GM18868 (cell line): ENCODE data around the gene SCFD2.
"Not testable (repeated sequence)": the region's sequence is repeated elsewhere in the genome, so short reads cannot be mapped to it uniquely, and the experiment has no call there.

Source experiments
- ATAC-seq: cut with Tn5 transposase; IDR thresholded peaks from one replicate; pipeline ENCODE4 v1.9.1; 2021; ENCODE audit warnings: mild to moderate bottlenecking, moderate library complexity; ENCODE audit not compliant: unreplicated experiment

The SCFD2 gene

GRCh38 chr4:53194727-53195126, 171.1 kb downstream of the SCFD2 start:
- no peak for ATAC-seq

- no peak for ATAC-seq
These were observed 172.8 kb downstream of the SCFD2 start for GRCh38 chr4:53193111-53193510.

GRCh38 chr4:53192496-53192895, 173.4 kb downstream of the SCFD2 start:
- no peak for ATAC-seq

- no peak for ATAC-seq
These were observed 173.9 kb downstream of the SCFD2 start for GRCh38 chr4:53191997-53192396.

GRCh38 chr4:53189011-53189410, 176.8 kb downstream of the SCFD2 start:
- ATAC-seq = no peak

- ATAC-seq = no peak
These were observed 179.0 kb downstream of the SCFD2 start for GRCh38 chr4:53186714-53187358.

GRCh38 chr4:53185869-53186585, 179.8 kb downstream of the SCFD2 start:
- ATAC-seq = no peak

GRCh38 chr4:53183754-53184153, 182.1 kb downstream of the SCFD2 start:
- no peak for ATAC-seq

- ATAC-seq = not testable (repeated sequence)
These were observed 188.1 kb downstream of the SCFD2 start for GRCh38 chr4:53177751-53178150.

GRCh38 chr4:53175640-53176039, 190.2 kb downstream of the SCFD2 start:
- no peak for ATAC-seq

- ATAC-seq = no peak
These were observed 191.0 kb downstream of the SCFD2 start for GRCh38 chr4:53174823-53175222.

- no peak for ATAC-seq
These were observed 192.3 kb downstream of the SCFD2 start for GRCh38 chr4:53173576-53173975.

GRCh38 chr4:53171797-53172196, 194.1 kb downstream of the SCFD2 start:
- no peak for ATAC-seq

GRCh38 chr4:53169695-53170617, 195.9 kb downstream of the SCFD2 start:
- ATAC-seq = peak; percentile 63

- ATAC-seq = no peak
These were observed 197.6 kb downstream of the SCFD2 start for GRCh38 chr4:53168228-53168627.

- ATAC-seq = no peak
These were observed 202.9 kb downstream of the SCFD2 start for GRCh38 chr4:53162969-53163368.

- ATAC-seq = no peak
These were observed 204.0 kb downstream of the SCFD2 start for GRCh38 chr4:53161787-53162433.

GRCh38 chr4:53161051-53161786, 204.6 kb downstream of the SCFD2 start:
- no peak for ATAC-seq

- no peak for ATAC-seq
These were observed 209.0 kb downstream of the SCFD2 start for GRCh38 chr4:53156896-53157295.

GRCh38 chr4:53152467-53152866, 213.4 kb downstream of the SCFD2 start:
- no peak for ATAC-seq

GRCh38 chr4:53151489-53151788, 214.4 kb downstream of the SCFD2 start:
- no peak for ATAC-seq
